DMS53 treated with DMSO at 0.1 percent for 48 hours (cell line): ENCODE measurements around the gene GOLGA3.
"Not testable (repeated sequence)": the region's sequence is repeated elsewhere in the genome, so short reads cannot be mapped to it uniquely, and the experiment has no call there.

Experiments used
- DNase-seq: peaks from one replicate; lab custom pipeline; 2025; ENCODE audit not compliant: unreplicated experiment; lab: John Stamatoyannopoulos, UW

Gene GOLGA3

GRCh38 chr12:132781938-132782337 is 46.7 kb downstream of the GOLGA3 start:
- no peak for DNase-seq

GRCh38 chr12:132779781-132780353 is 48.8 kb downstream of the GOLGA3 start:
- no peak for DNase-seq

GRCh38 chr12:132777614-132778013 is 51.1 kb downstream of the GOLGA3 start:
- DNase-seq, result no peak

- DNase-seq, result no peak
These were observed 51.7 kb downstream of the GOLGA3 start for GRCh38 chr12:132776816-132777568.

GRCh38 chr12:132776230-132776625 is 52.4 kb downstream of the GOLGA3 start:
- not testable (repeated sequence) for DNase-seq

GRCh38 chr12:132775502-132776229 is 53.0 kb downstream of the GOLGA3 start:
- no peak for DNase-seq

- DNase-seq, result no peak
These were observed 53.9 kb downstream of the GOLGA3 start for GRCh38 chr12:132774646-132775275.

GRCh38 chr12:132774159-132774558 is 54.5 kb downstream of the GOLGA3 start:
- no peak for DNase-seq

- DNase-seq, result no peak
These were observed 55.4 kb downstream of the GOLGA3 start for GRCh38 chr12:132773077-132773955.

- no peak for DNase-seq
These were observed 56.1 kb downstream of the GOLGA3 start for GRCh38 chr12:132772606-132773005.

- DNase-seq, result no peak
These were observed 57.4 kb downstream of the GOLGA3 start for GRCh38 chr12:132771126-132771838.

- DNase-seq, result no peak
These were observed 62.1 kb downstream of the GOLGA3 start for GRCh38 chr12:132766380-132767085.

- no peak for DNase-seq
These were observed 63.3 kb downstream of the GOLGA3 start for GRCh38 chr12:132765361-132765760.

GRCh38 chr12:132764231-132764630 is 64.4 kb downstream of the GOLGA3 start:
- no peak for DNase-seq

- DNase-seq, result peak; percentile 68
These were observed 66.6 kb downstream of the GOLGA3 start for GRCh38 chr12:132761921-132762583.

- DNase-seq, result peak; percentile 6
These were observed 67.4 kb downstream of the GOLGA3 start, which contains the start of gene ANKLE2 for GRCh38 chr12:132761032-132761920. ANKLE2 (minus strand) TSS chr12:132761832; CDS start chr12:132761798, 34 bp downstream.

GRCh38 chr12:132759359-132759758 is 69.3 kb downstream of the GOLGA3 start:
- DNase-seq, result no peak

GRCh38 chr12:132758825-132759224 is 69.8 kb downstream of the GOLGA3 start:
- DNase-seq, result not testable (repeated sequence)
